Measurements from ENCODE around the gene SPRR1B.
"Not testable (repeated sequence)": the region's sequence is repeated elsewhere in the genome, so short reads cannot be mapped to it uniquely, and the experiment has no call there.

The SPRR1B gene, protein sequence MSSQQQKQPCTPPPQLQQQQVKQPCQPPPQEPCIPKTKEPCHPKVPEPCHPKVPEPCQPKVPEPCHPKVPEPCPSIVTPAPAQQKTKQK

DNA sequence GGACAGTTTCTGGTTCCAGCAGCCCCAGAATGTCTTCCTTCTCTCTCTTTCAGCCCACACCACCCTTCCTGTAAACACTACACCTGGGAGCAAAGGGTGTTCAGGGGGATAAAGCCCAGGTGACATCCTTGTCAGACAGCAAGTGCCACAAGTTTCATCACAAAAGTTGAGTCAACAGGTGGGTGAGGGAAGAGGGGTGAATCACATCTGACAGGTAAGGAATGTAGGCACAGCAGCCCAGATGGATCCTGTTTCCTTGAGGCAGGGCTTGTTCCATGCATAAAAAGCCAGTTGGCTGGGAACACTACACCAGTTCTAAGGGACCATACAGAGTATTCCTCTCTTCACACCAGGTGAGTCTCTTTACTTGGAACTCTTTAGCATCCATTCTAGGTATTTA, at the start of gene SPRR1B:
Gene SPRR1B (plus strand): TSS at position 309 of the 400 bp plus-strand sequence. CDS start 1,143 bp downstream, outside the sequence.
- no peak for DNase-seq

DNA sequence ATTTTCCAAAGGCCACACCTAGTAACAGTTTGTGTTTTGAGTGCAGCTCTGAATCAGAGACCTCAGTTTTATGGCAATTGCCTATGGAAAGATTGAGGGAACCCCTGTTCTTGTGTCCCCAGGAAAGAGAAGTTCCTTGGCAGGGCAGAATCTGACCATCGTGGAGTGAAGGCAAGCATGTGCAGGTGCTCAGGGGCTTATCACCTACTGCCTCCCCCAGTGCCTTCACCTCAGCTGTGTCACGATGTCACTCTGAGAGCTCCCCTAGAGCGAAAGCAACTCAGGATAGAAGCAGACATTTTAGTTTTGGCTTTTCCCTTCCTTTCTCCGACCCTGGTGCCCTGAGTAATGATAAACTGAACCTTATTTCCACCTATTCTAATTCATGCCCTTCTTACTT, 48.9 kb upstream of the SPRR1B start:
- DNase-seq, result no peak

DNA sequence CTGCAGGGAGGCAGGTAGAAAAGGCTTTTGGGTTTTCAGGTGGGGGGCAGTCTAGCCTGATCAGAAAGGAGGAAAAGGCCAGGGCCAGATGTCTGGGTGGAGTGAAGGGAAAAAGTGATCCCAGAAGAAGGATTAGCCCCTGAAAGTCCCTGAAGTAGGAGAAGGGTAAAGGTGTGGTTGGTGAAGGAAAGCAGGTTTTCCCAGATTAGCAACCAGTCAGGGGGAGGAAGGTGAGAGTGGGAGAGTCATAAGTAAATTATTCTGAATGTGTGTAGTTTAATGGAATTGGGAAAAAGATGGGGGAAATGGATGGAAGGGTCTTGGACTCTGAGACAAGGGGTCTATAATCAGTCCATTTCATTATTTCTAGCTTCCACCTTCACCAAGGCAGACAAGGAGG, 47.8 kb upstream of the SPRR1B start:
- DNase-seq, result no peak

DNA sequence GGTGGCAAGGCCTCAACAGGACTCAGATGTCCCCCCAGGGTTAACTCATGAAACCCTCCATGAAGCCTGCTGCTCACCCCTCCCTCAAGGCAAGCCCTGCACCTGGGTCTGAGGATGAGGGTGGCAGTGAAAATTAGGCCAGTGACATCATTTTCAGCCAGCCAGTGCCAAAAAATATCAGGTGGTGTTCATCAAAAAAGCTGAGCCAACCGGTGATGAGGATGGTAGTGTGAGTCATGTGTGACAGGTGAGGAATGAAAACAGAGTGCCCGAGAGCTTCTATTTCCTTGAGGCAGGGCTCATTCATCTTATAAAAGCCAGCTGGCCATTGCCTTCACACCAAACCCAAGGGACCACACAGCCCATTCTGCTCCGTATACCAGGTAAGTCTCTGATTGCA, 47.3 kb upstream of the SPRR1B start, which contains the start of gene SPRR1A:
Gene SPRR1A (plus strand): TSS at position 339 of the 400 bp plus-strand sequence. CDS start 1,150 bp downstream, outside the sequence.
- no peak for DNase-seq

DNA sequence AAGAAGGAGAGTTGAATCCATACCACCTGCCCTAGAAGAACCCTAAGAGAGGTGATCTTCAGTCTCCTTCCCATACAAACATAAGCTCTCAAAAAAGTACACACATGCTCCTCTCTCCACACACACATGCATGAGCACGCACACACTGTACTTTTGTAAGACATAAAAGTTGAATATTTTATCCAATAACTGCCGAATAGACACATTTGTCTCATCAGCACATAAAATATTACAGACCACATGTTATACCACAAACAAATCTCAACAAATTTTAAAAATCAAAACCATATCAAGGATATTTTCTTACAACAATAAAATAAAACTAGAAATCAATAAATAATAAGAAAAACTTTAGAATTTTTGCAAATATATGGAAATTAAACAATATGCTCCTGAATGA, 44.4 kb upstream of the SPRR1B start:
- DNase-seq, result no peak

DNA sequence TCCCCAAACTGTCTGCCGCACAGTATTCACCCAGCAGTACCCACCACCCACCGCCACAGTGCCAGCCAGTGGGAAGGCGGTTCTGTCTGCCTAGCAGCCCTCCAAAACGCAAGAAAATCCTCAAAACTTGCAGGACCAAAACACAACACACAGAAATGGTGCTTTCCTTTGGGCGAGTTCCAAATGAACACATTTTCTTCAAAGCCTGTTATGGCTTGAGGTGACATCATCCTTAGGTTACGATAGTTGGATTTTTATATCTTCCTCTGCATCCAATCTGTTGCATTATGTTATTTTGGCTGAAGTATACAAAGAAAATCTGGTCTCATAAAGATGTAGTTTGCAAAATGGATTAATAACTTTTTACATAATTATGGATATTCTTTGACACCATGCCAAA, 37.8 kb upstream of the SPRR1B start:
- DNase-seq, result no peak

DNA sequence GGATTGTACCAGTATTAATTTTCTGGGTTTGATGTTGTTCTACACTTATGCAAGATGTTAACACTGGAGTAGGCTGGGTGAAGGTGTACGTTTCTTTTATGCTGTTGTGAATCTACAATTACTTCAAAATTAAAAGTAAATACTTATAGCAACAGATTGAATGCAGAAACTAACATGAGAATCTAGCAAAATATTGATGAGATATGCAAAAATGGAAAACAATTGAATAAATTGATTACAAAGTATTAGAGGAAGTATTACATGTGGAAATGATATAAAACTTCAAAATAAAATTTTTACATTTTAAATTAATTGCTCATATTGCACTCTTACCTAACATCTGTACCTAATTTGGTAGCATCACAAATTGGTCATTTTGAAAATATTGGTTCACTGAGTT, 35.2 kb upstream of the SPRR1B start:
- no peak for DNase-seq

DNA sequence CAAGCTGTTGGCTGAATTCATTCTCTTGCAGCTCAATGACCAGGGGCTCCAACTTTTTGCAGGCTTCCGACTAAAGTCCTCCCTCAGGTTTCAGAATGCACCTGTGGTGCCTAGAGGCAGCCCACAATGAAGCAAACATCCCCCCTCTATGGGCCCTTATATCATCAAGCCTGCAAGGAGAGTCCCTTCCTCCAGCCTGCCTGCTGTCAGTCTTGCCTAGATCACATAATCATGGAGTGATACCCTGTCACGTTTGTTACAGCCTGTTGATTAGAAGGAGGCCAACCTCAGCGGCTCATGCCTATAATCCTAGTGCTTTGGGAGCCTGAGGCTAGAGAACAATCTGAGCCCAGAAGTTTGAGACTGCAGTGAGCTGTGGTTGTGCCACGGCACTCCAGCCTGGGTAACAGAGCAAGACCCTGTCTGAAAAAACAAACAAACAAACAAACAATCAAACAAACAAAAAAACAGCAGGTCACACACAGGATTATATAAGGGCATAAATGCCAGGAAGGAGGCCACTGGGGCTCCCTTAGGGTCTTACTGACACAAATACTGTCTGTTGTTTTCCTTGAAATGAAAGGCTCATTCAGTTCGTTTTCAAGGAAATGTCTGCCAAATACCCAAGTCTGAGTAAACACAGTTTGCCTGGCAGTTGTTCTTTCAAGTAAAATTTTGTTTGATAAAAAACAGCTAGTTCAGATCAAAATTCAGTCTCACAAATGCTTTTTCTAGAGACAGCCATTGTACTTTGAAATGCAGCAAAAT, 34.2 kb upstream of the SPRR1B start:
- DNase-seq, result no peak

DNA sequence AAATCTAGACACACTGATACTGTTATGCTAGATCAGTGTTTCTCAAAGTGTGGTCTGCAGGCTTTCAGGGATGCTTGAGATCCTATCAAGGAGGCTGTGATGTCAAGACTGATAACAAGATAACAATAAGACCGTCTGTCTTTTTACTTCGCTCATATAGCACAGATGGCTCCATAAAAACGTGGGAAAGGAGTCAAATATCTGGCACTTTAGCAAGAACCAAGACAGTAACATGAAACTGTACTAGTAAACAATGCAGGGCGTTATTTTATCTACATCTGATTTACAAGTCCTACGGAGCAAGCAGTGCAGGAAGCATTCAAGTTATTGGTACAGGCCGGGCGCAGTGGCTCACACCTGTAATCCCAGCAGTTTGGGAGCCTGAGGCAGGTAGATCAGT, 33.1 kb upstream of the SPRR1B start:
- DNase-seq, result no peak

DNA sequence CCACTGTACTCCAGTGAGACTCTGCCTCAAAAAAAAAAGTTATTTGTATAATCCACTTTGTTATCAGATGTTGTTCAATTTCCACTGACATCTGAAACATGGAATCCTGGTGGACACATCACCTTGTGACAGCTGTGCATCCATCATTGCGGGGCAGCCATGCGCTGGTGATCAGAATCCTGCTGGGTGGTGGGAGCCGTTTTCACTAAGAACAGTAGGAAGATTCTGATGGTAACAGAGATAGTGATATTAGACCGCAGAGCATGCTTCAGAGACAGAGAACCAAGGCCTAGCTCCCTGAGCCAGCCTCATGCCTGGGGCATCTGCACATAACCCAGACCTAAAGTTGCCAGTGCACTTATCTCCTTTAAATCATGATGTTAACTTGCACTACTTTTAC, 32.5 kb upstream of the SPRR1B start:
- no peak for DNase-seq

DNA sequence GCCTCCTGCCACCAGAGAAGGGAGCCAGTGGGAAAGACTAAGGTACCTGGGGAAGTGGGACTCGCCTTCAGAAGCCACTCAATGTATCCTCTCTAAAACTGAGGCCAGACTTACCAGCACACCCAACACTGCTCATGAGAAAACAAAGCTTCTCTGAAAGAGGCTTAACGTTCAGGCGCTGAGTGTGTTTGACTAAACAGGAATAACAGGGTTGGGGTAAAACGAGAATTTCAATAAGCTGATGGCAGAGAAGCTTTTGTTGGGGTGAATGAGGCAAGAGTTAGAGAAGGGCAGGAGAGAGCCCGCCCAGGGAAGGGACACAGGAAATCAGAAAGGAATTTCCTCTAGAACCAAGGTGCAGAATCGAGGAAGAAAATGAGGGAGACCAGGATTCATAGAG, 31.2 kb upstream of the SPRR1B start:
- DNase-seq, result no peak

DNA sequence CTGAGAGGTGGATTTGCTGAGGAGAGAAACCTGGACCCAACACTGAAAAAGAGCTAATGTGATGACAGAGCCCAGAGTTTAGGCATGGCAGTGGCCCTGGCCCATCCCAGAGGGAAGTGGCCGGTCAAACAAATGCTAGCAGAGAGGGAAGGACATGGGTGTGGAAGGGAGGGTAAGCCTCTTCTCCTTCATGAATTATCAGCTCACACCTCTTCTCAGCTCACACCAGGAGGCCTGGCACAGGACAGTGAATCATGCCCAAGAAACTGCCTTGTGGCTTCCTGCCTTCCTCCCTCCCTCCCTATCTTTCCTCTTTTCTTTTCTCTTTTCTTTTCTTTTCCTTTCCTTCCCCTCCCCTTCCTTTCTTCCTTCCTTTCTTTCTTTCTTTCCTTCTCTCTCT, 30.7 kb upstream of the SPRR1B start:
- DNase-seq, result no peak

DNA sequence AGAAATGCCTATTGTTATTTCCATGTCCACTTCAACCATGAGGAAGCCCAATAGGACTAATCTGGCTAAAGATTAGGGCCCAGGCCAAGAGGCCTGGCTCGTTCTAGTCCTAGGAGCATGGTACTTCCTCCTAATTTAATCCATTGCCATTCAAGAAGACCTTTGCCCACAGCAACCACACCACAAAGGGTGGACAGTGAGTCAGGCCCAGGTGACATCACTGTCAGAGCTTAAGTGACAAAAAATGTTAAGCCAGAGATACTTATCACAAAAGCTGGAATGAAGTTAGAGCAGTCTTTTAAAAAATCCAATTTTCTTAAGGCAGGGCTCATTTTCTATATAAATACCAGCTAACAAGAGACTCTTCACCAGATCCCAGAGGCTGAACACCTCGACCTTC, 29.6 kb upstream of the SPRR1B start, which contains the start of gene SPRR3:
Gene SPRR3 (plus strand): TSS at position 368 of the 400 bp plus-strand sequence. CDS start 1,272 bp downstream, outside the sequence.
- DNase-seq, result no peak

DNA sequence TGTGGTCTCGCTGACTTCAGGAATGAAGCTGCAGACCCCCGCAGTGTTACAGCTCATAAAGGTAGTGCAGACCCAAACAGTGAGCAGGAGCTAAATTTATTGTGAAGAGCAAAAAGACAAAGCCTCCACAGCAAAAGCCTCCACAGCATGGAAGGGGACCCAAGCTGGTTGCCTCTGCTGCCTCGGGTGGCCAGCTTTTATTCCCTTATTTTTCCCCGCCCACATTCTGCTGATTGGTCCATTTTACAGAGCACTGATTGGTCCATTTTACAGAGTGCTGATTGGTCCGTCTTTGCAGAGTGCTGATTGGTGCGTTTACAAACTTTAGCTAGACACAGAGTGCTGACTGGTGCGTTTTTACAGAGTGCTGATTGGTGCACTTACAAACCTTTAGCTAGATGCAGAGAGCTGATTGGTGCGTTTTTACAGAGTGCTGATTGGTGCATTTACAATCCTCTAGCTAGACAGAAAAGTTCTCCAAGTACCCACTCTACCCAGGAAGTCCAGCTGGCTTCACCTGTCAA, 19.7 kb upstream of the SPRR1B start:
- not testable (repeated sequence) for DNase-seq

DNA sequence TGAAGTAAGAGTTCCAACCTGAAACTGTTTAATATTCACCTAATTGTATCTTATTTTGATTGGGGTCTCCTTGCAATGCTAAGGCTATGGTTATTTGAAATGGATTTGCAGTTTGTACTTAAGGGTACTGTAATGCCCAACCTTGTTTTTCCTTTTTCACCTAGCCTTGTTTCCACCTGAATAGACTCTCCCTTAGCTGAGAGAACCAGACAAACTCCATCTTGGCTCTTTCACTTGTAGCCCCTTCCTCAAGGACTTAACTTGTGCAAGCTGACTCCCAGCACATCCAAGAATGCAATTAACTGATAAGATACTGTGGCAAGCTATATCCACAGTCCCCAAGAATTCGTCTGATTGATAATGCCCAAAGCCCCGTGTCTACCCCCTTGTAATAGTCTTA, 9.2 kb upstream of the SPRR1B start:
- DNase-seq, result not testable (repeated sequence)

DNA sequence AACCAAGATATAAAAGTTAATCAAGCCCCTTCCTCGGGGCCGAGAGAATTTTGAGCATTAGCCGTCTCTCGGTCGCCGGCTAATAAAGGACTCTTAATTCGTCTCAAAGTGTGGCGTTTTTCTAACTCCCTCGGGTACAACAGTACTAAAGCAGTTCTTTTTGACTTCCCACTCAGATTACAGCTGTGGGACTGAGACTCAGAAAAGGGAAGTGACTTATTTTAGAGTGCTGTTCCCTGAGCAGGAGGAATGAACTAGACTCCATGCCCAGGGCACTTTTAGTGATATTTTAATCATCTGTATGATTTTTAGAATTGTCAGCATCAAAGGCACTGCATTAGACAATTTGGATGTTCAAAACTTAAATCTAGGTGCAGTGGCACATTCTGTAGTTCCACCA, 8.7 kb upstream of the SPRR1B start:
- DNase-seq, result not testable (repeated sequence)

DNA sequence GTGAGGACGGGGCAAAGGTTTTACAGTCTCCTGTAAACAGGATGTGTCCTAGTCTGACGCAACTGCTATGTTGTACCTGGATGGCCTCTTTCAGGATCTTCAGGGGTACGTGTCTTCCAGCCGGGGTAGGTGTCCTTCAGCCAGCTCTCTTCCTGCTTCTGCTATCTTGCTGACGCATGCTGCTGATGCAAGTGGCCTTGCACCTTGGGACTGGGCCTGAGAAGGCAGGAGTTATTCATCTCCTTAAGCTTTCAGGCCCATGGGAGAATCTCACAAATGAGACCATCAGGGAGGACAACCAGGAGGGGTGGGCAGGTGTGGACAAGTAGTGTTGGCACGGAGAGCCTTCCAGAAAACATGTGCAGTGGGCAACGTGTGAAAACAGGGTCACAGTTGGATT, 7.9 kb upstream of the SPRR1B start:
- no peak for DNase-seq

DNA sequence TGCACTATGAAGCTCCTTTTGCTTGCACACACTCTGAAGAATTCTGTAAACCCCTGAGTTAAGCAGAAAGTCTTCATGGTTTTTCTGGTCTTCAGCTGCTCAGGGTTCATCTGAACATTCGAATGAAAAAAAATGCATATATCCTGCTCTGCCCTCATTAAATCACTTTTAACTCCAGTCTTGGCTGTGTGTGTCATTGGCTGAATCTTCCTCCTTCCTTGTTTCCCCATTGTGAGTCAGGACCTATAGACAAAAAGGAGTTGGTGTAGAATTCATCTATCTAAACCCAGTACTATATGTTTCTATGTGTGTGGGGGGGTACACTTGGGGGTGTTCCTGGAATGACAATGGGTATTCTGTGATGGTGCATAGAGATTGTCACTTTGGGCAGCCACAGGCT, 6.6 kb upstream of the SPRR1B start:
- DNase-seq, result no peak

DNA sequence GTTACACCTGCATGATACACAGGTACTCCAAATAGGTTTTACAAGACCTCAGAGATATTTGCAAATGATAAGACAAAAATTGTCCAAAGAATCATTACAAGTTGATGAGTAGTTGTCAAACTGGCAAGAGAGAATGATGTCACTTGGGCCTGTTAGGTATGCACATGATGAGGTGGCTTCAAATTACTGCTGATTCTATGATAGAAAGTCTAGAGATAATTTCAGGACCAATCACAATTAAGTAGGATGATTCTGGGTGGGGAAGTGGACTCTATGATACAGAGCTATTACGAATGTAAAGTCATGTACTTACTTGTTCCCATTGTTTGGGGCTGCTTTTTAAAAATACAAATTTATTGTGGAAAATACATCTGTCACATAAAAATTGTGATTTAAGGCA, 5.2 kb upstream of the SPRR1B start:
- DNase-seq, result no peak

DNA sequence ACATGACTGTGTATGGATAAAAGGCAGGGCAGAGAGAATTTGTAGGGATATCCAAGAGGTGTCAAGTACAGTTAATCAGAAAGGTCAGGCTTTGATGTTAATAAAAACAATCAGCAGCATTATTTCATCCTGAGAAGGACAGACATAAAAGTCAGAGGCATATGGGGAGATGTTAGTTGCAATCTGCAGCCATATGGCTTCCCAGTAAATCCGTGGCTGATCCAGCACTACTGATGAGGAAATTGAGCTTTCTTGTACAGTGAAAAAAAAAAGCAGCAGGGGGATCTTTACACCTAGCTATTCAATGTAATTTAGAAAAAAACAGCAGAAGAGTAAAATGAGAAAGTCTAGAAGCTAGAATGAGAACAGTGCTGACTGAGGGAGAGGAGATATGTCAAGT, 2.2 kb upstream of the SPRR1B start:
- DNase-seq, result no peak

DNA sequence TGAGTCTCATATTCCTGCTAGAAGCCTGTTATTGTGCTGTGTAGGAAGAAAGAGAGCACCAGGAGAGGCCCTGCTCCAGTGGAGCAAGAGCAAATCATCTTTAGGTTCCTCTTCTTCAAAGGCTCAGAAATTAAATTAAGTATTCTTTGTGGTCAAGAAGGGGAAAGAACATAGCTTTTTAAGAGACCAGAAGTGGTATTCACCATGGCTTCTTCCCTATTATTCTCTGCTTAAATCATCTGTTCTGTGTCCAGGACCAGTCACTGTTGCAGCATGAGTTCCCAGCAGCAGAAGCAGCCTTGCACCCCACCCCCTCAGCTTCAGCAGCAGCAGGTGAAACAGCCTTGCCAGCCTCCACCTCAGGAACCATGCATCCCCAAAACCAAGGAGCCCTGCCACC, 1.1 kb downstream of the SPRR1B start:
- DNase-seq, result no peak

DNA sequence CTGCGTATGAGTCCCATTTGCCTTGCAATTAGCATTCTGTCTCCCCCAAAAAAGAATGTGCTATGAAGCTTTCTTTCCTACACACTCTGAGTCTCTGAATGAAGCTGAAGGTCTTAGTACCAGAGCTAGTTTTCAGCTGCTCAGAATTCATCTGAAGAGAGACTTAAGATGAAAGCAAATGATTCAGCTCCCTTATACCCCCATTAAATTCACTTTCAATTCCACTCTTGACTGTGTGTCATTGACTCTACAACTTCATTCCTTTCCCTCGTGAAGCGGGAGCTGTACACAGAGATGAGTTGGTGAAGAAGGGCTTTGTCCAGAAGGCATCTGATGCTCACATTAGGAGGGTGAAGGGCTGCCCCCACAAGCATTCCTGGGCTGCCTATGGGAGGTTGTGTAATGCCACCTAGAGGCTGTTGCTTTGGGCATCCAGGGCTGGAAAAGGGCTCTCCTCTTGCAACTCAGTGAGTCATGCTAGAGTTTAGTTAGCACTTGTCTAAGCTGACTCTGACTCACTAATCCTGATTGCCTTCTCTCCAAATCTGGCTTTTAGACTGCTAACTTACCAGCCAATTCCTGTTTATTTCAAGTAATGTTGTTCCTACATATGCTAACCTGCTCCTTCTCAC, 1.8 kb downstream of the SPRR1B start:
- no peak for DNase-seq

DNA sequence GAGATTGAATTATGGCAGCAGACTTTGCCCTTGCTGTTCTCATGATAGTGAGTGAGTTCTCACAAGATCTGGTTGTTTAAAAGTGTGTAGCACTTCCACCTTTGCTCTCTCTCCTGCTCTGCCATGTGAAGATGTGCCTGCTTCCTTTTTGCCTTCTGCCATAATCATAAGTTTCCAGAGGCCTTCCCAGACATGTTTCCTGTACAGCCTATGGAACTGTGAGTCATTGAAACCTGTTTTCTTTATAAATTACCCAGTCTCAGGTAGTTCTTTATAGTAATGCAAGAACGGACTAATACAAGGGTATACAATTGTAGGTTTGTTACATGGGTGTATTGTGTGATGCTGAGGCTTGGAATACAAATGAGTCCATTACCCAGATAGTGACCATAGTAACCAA, 4.2 kb downstream of the SPRR1B start:
- DNase-seq, result no peak
